ENCODE measurements around the gene RAMP2. TPM values are rescaled to one million over a fixed set of nuclear protein-coding genes. Genes with fewer than 3 reads are reported as not detected.
A peak's percentile ranks its signal among the peaks of the same experiment; 100 is the strongest.

Gene RAMP2
- total and polyA plus RNA-seq, 2 of the 4 experiments (the other 2 are of a cell fraction): 0.18 to 2.5 TPM

- H3K9me1 ChIP-seq (ENCODE audit: insufficient read depth, low read length): peaks cover 31% of the 10 kb centered on the region
- H3K14ac ChIP-seq (replicated peaks; ENCODE audit: low read depth, low read length): peak overlapping the region; percentile 84
- peaks cover 0 to 52% of the 10 kb centered on the region in 2 experiments for H3K79me1 ChIP-seq (ENCODE audit: low read depth in 1 of 2, low read length in 2 of 2)
- peak overlapping the region; percentile 70 for H4K91ac ChIP-seq (ENCODE audit: insufficient read depth, low read depth, low read length)
- H2AK9ac ChIP-seq (replicated peaks; ENCODE audit: low read depth, low read length, poor library complexity): peak overlapping the region; percentile 99
- H3K36me3 ChIP-seq (ENCODE audit: control insufficient read depth, insufficient read depth, low read length): peaks cover 17% of the 10 kb centered on the region
- dilution Hi-C loops (cut with HindIII; ENCODE audit: low sequenced_read_pairs, unreplicated experiment): no loop called here
- no peaks in the 10 kb centered on the region for H3K9me3 ChIP-seq (ENCODE audit: control insufficient read depth, insufficient read depth, low read length)
- ATAC-seq (ENCODE audit: low read depth) (peak; percentile 46), DNase-seq (no peak)
- peak overlapping the region; percentile 71 for H3K9ac ChIP-seq (ENCODE audit: low read depth, low read length)
- peak overlapping the region; percentile 96 for H3K23ac ChIP-seq (ENCODE audit: low read depth, low read length)
- H2BK15ac ChIP-seq (ENCODE audit: low read depth, low read length): peak overlapping the region; percentile 52; the same call in 1 of the 3 replicates
- H4K20me1 ChIP-seq (ENCODE audit: insufficient read depth, low read length): no peaks in the 10 kb centered on the region
- H3K27ac ChIP-seq (ENCODE audit: insufficient read depth, low read length): peak overlapping the region; percentile 6; the same call in 1 of the 2 replicates
- CTCF ChIA-PET: interaction anchor here (0.7 kb wide), 1 partner anchor 52 kb away, joined by 3 read pairs; the partner anchor contains the start of gene PSME3
- TF ChIP-seq MAZ (IDR thresholded peaks at IDR 0.05; ENCODE audit: borderline replicate concordance, low read depth, low read length) (no peak), FOS (IDR thresholded peaks at IDR 0.05; ENCODE audit: low read depth, low read length) (no peak), CTCF (conservative IDR thresholded peaks at IDR 0.05; ENCODE audit: low read depth, low read length) (no peak), NFE2L2 (IDR thresholded peaks at IDR 0.05; ENCODE audit: low read depth, low read length) (no peak), MXI1 (IDR thresholded peaks at IDR 0.05; ENCODE audit: borderline replicate concordance, low read depth, low read length) (no peak)
- peak overlapping the region; percentile 93 for H2BK120ac ChIP-seq (ENCODE audit: low read depth, low read length)
- no TSS peak for BruUV-seq (replicated peaks)
- peak overlapping the region; percentile 76 for H3K4me3 ChIP-seq (ENCODE audit: insufficient read depth, low read depth, low read length)
- peak overlapping the region; percentile 72 to 73; a peak in 3 of 4 replicates for H4K8ac ChIP-seq (ENCODE audit: low read depth in 2 of 2, low read length in 2 of 2)
- peaks cover 26% of the 10 kb centered on the region for H3K4me1 ChIP-seq (ENCODE audit: control insufficient read depth, insufficient read depth, low read length)
- no peak overlapping the region for H4K5ac ChIP-seq (ENCODE audit: low read depth, low read length)
- WGBS, 2 experiments (ENCODE audit: extremely low coverage in 2 of 2, insufficient read length in 1 of 2): 22% methylated on average over 17 of the region's 39 CpGs; no CpG with 5 or more reads in 1 of the 2 experiments
- peak overlapping the region; percentile 37 for H2BK5ac ChIP-seq (ENCODE audit: low read depth, low read length, poor library complexity, severe bottlenecking)
- intact Hi-C loops (cut with micrococcal nuclease): no loop called here
- no peak overlapping the region for H3K56ac ChIP-seq (ENCODE audit: extremely low read depth, insufficient read depth, low read length)
- H2BK20ac ChIP-seq (ENCODE audit: low read depth, low read length): peak overlapping the region; percentile 37; the same call in 1 of the 2 replicates
- peak overlapping the region; percentile 93 for H2AFZ ChIP-seq (replicated peaks; ENCODE audit: low read length, poor library complexity)
- in situ Hi-C loops (cut with MboI; ENCODE audit: low sequenced_read_pairs): no loop called here
- no peaks in the 10 kb centered on the region for H3K27me3 ChIP-seq (ENCODE audit: control insufficient read depth, insufficient read depth, low read length)
- peak overlapping the region; percentile 81 for H3K4ac ChIP-seq (ENCODE audit: low read depth, low read length)
- POLR2A ChIA-PET (ENCODE audit: unreplicated experiment): no interaction called here
- H3K18ac ChIP-seq (ENCODE audit: low read depth, low read length): no peak overlapping the region
- H3K4me2 ChIP-seq (ENCODE audit: low read depth, low read length): peak overlapping the region; percentile 87
- H2AK5ac ChIP-seq (ENCODE audit: low read depth, low read length): peak overlapping the region; percentile 98
These were observed 20.0 kb downstream of the RAMP2 start for GRCh38 chr17:42780851-42781638.
